Effector memory CD4-positive, alpha-beta T cell (primary cell): ENCODE results near the gene ACAP1.

Experiments
- DNase-seq, 3 donors: peaks; one replicate each; pipeline ENCODE4 v3.0.0-alpha.2; 2020
- H3K27ac ChIP-seq: 2 replicates; pipeline ENCODE4 v1.7.0; 2013; ENCODE audit warnings: mild to moderate bottlenecking, low read length, moderate library complexity; ENCODE audit not compliant: insufficient read depth, poor library complexity, severe bottlenecking
- H3K27me3 ChIP-seq: replicated peaks from 2 replicates; pipeline ENCODE4 v1.7.0; 2013; ENCODE audit warnings: mild to moderate bottlenecking, low read length; ENCODE audit not compliant: insufficient read depth, control insufficient read depth, poor library complexity, severe bottlenecking
- H3K36me3 ChIP-seq: 2 replicates; pipeline ENCODE4 v1.7.0; 2013; ENCODE audit warnings: mild to moderate bottlenecking, low read length, moderate library complexity; ENCODE audit not compliant: control insufficient read depth, insufficient read depth
- H3K4me1 ChIP-seq: 2 replicates; pipeline ENCODE4 v1.7.0; 2013; ENCODE audit warnings: low read length, mild to moderate bottlenecking; ENCODE audit not compliant: control insufficient read depth, insufficient read depth, poor library complexity, severe bottlenecking
- H3K4me3 ChIP-seq: 2 replicates; pipeline ENCODE4 v1.7.0; 2013; ENCODE audit warnings: low read length, low read depth, mild to moderate bottlenecking; ENCODE audit not compliant: insufficient read depth, poor library complexity, severe bottlenecking
- H3K9me3 ChIP-seq: 2 replicates; pipeline ENCODE4 v1.7.0; 2013; ENCODE audit warnings: mild to moderate bottlenecking, low read length, moderate library complexity; ENCODE audit not compliant: control insufficient read depth

The ACAP1 gene

DNA sequence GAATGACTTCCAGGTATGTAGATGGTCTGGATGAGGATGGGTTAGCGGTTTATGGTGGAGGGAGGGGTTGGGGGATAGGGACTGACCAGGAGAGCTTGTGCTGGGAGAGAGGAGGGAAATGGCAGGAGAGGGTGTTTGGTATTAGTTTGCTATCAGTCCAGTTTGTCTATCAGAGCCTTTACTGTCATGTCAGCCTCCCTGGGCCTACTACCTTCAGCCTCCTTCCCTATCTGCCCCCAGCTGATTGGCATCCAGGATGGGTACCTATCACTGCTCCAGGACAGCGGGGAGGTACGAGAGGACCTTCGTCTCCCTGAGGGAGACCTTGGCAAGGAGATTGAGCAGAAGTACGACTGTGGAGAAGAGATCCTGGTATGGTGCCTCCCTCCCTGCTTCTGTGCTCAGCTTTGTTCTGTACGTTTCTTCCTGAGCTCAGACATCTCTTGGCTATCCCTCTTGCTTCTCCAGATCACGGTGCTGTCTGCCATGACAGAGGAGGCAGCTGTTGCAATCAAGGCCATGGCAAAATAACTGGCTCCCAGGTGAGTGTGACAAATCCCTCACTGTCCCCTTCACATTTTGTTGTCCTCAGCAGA lies 25.1 kb upstream of the ACAP1 start:
- Histone ChIP-seq H3K27ac (peak overlapping the region; percentile 98), H3K27me3 (no peaks in the 10 kb centered on the region), H3K4me3 (no peak overlapping the region), H3K4me1 (peaks cover 45% of the 10 kb centered on the region), H3K36me3 (peaks cover 49% of the 10 kb centered on the region), H3K9me3 (no peaks in the 10 kb centered on the region)
- DNase-seq, result no peak

DNA sequence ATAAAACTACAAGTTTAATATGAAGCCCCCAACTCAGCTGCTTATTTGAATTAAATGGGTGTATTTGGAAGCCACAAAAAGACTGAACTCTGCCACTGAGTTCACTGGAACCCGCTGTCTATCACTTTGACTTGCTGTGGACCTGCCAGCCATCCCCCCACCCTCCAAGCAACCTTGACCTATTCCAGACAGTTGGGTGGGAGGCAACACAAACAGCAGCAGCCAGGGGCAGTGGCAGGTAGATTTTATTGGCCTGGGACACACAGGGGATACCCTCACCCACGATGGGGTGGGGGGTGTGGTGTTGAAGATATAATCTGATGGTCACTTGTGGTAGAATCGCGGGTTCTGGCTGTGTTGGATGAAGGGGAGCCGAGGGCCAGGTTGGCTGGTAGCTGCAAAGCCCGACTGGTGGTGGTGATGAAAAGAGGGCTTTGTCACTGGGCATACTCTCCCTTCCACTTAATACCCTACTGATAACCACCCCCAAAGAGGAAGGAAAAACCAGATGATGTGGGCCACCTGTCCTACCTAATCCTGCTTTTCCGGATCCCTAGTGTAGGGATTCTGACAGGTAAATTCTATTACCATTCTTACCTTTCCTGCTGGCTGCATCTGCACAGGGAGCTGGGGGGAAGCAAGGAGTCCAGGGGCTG lies 23.8 kb upstream of the ACAP1 start:
- no peak overlapping the region for H3K27ac ChIP-seq

DNA sequence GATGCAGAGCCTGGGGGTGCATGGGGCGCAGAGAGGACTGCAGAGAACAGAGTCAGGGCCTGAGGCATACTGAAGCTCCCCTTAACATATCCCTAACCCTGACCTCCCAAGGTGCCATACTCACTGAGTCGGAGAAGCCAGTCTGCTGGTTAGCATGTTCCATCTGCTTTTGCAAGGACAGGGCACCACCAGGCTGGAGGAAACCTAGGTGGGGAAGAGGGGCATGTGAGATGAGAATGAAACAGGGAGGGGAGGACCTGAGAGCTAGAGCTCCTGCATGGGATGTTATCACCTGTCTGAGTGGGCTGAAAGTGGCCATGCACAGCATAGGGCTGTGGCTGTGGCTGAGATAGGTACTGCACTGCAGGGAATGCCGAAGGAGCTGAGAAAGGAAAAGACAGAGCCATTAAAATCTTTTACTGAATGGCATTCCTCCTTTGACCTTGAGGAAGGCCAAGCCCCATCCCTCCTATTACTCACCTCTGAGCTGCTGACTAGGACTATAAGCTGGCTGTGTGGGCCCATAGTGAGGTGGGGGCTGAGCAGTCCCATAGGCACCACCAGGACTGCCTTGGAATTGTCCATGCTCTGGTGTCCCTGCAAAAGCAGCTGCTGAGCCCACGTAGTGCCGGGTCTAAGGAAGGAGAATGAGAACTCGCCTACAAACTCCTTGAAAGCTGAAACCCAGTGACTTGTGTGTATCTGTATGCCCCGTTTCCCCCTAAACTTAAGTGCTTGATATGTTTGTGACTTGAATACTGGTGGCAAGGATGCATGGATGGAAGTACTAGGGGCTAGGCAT lies 23.0 kb upstream of the ACAP1 start:
- no peak overlapping the region for H3K27ac ChIP-seq
- no peak overlapping the region for H3K4me3 ChIP-seq
- peaks cover 46% of the 10 kb centered on the region for H3K4me1 ChIP-seq
- no peak for DNase-seq
- no peaks in the 10 kb centered on the region for H3K9me3 ChIP-seq
- peaks cover 64% of the 10 kb centered on the region for H3K36me3 ChIP-seq
- H3K27me3 ChIP-seq, result no peaks in the 10 kb centered on the region

More for the DNA sequence above, 23.8 kb upstream of the ACAP1 start:
- H3K36me3 ChIP-seq, result peaks cover 57% of the 10 kb centered on the region
- H3K27me3 ChIP-seq, result no peaks in the 10 kb centered on the region
- DNase-seq, result no peak
- H3K4me3 ChIP-seq, result no peak overlapping the region
- peaks cover 46% of the 10 kb centered on the region for H3K4me1 ChIP-seq
- no peaks in the 10 kb centered on the region for H3K9me3 ChIP-seq

DNA sequence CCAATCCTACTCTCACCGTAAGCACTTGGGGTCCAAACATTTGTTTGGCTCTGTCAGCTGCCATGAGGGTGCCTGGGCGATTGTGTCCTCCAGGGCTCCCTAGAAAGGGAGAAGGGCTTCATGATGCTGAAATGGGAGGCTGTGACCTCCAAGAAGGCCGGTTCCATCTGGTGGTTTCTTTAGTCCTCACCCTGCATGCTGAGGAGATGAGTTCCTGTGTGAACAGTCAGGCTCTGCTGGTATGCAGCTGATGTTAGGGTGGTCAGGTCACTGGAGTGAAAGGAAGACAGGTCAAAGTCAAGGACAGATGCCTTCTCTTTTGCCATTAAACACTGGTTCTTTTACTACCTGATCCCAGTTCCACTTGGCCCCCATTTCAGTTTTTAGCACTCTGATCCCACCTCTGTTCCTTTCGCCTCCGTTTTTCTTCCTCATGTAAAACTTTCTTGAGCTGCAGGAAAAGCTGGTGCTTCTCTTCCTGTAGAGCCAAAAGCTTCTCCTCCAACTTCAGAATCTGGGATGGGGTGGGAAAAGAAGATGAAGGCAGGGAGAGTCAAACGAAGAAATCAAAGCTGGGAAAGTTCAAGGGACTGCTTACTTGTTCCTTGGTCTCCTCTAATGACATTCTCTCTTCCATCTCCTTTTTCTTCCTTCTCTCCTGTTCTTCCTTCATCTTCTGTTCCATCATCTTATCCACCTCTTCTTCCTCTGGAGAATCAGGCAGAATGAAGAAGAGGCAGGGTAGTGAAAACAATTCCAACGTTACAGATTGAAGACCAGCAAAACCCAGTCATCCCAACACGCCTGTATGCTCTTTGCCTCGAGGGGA lies 22.2 kb upstream of the ACAP1 start:
- Histone ChIP-seq H3K9me3 (no peaks in the 10 kb centered on the region), H3K4me1 (peaks cover 46% of the 10 kb centered on the region), H3K4me3 (peak overlapping the region; percentile 63), H3K36me3 (peaks cover 72% of the 10 kb centered on the region), H3K27me3 (no peaks in the 10 kb centered on the region), H3K27ac (peak overlapping the region; percentile 75)
- DNase-seq, result no peak

DNA sequence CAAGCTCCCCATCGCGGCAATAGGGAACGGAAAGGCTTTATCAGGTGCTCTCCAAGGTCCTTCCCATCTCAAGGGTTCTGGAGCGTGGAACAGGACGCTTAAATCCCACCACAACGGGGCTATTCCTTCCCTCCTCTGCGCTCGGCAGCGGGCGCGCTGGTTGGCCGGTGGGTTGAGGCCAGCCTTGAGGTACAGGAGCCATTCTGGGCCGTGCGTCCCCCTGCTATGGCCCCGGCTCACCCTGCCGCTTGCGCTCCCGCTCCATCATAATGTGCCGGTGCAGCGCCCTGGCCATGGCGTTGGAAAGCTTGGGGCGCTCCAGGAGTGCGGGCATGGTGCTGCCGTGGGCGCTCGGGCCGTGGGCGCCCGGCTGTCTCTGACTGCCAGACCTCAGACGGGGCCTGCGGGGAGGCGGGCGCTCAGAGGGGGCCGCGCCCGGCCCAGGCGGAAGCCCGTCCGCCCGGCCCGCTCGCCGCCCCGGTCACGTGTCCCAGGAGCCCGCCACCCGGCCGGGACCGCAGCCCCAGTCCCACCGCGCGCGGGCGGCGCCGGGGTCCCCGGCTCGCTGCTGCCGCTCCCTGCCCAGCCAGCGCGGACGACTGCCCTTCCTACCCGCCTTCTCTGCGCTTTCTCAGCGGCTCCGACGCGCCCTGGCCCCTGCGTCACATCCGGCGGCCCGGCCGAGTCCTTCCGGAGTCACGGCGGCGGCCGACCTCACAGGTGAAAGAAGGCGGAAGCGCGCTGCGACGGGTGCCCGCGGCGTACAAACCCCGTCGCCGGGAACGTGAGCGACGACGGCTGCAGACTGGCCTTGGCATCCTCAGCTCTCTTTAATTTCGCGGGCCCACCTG lies 21.4 kb upstream of the ACAP1 start, which contains the start of gene GPS2:
GPS2 (minus strand) TSS at position 642 of the 851 bp plus-strand sequence; CDS start at position 334, 308 bp downstream.
- H3K36me3 ChIP-seq, result peaks cover 63% of the 10 kb centered on the region
- peak; percentile 86 to 92 (median 88) for DNase-seq
- H3K4me3 ChIP-seq, result peak within 1 kb of the TSS; percentile 63
- H3K27me3 ChIP-seq, result no peaks in the 10 kb centered on the region
- peaks cover 38% of the 10 kb centered on the region for H3K4me1 ChIP-seq
- peak within 1 kb of the TSS; percentile 75 for H3K27ac ChIP-seq
- no peaks in the 10 kb centered on the region for H3K9me3 ChIP-seq

DNA sequence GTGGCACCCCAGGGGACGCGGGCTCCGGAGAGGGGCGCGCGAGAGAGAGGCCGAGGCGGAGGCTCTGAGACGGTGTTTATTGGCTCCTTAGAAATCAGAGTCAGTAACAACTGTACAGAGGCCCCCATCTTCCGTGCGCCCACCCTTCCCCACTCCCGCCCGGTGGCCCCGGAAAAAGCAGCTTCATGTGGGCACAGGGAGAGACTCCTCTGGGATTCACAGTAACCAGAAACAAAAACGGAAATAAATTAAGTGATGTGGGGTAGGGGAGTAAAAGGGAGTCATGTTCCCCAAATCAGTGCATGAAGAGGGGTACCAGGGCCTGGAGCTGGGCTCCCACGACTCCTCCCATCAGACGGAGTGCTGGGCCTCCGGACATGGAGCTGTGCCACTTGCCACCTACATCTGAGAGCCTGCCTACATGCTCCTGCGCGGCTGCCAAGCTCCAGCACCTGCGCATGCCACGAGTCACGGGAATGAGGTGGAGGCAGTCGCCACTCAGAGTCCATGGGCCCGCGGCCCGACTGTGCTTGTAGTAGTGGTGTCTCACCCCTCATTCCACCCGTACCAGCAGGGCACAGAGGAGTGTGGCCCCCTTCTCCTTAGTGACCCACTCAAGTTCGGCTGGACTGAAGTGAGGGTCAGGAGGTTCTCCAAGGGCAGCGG lies 20.6 kb upstream of the ACAP1 start:
- H3K4me3 ChIP-seq, result peak overlapping the region; percentile 63
- DNase-seq, result no peak
- peak overlapping the region; percentile 75 for H3K27ac ChIP-seq
- no peaks in the 10 kb centered on the region for H3K27me3 ChIP-seq
- peaks cover 30% of the 10 kb centered on the region for H3K4me1 ChIP-seq
- peaks cover 61% of the 10 kb centered on the region for H3K36me3 ChIP-seq
- H3K9me3 ChIP-seq, result no peaks in the 10 kb centered on the region

- H3K36me3 ChIP-seq, result peaks cover 64% of the 10 kb centered on the region
Observed at GRCh38 chr17:7317161-7317803, 19.0 kb upstream of the ACAP1 start.

GRCh38 chr17:7318121-7318860 lies 18.0 kb upstream of the ACAP1 start:
- Histone ChIP-seq H3K9me3 (no peaks in the 10 kb centered on the region), H3K4me1 (peaks cover 20% of the 10 kb centered on the region), H3K27ac (no peak overlapping the region), H3K4me3 (no peak overlapping the region), H3K36me3 (peaks cover 62% of the 10 kb centered on the region), H3K27me3 (no peaks in the 10 kb centered on the region)
- no peak for DNase-seq

More at GRCh38 chr17:7317161-7317803, 19.0 kb upstream of the ACAP1 start:
- DNase-seq, result no peak
- Histone ChIP-seq H3K27ac (no peak overlapping the region), H3K4me3 (no peak overlapping the region), H3K27me3 (no peaks in the 10 kb centered on the region), H3K4me1 (peaks cover 28% of the 10 kb centered on the region), H3K9me3 (no peaks in the 10 kb centered on the region)
